T1000 (cell line): ENCODE measurements around the gene DIS3.
A peak's percentile ranks its signal among the peaks of the same experiment; 100 is the strongest.
"Not testable (repeated sequence)": the region's sequence is repeated elsewhere in the genome, so short reads cannot be mapped to it uniquely, and the experiment has no call there.

ENCODE experiments used
- DNase-seq: peaks from one replicate; lab custom pipeline; 2025; ENCODE audit warnings: mixed read lengths; lab: John Stamatoyannopoulos, UW

The DIS3 gene

GRCh38 chr13:72740015-72740414 is 41.7 kb downstream of the DIS3 start:
- DNase-seq: no peak

GRCh38 chr13:72737033-72737432 is 44.7 kb downstream of the DIS3 start:
- no peak for DNase-seq

GRCh38 chr13:72728290-72728605 is 53.5 kb downstream of the DIS3 start:
- DNase-seq: no peak

GRCh38 chr13:72727417-72728289 is 54.0 kb downstream of the DIS3 start, which contains the start of the genes BORA and MZT1:
TSS of gene BORA (plus strand) at chr13:72727923. CDS start at chr13:72728941, 1,018 bp downstream.
TSS of gene MZT1 (minus strand) at chr13:72727629. CDS start at chr13:72727602, 27 bp downstream.
- peak; percentile 80 for DNase-seq

GRCh38 chr13:72726726-72727416 is 54.8 kb downstream of the DIS3 start:
- no peak for DNase-seq

GRCh38 chr13:72726185-72726584 is 55.5 kb downstream of the DIS3 start:
- DNase-seq: not testable (repeated sequence)

- DNase-seq: no peak
These were observed 64.9 kb downstream of the DIS3 start for GRCh38 chr13:72716776-72717175.
